ENCODE results near the gene SPTBN4. TPM values are rescaled to one million over a fixed set of nuclear protein-coding genes. Genes with fewer than 3 reads are reported as not detected.
"Not testable (repeated sequence)": the region's sequence is repeated elsewhere in the genome, so short reads cannot be mapped to it uniquely, and the experiment has no call there.

SPTBN4 gene
- total RNA-seq, 4 donors from 2014 or later, result 0.18 to 6.6 (median 2.0) TPM

DNA sequence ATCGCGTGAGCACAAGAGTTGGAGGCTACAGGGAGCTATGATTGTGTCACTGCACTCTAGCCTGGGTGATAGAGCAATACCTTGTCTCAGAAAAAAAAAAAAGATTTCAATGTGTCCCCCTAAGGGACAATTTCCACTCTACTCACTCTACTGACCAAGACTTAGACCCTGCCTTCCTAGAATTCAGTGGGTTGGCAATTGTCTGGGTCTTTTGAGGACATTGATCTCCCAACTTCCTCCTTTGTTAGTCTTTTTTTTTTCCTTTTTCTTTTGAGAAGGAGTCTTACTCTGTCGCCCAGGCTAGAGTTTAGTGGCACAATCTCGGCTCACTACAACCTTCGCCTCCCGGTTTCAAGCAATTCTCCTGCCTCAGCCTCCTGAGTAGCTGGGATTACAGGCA is 2.2 kb downstream of the SPTBN4 start:
- no peaks in the 10 kb centered on the region for H3K27me3 ChIP-seq
- no peaks in the 10 kb centered on the region for H3K36me3 ChIP-seq
- TF ChIP-seq, protein P1, sequence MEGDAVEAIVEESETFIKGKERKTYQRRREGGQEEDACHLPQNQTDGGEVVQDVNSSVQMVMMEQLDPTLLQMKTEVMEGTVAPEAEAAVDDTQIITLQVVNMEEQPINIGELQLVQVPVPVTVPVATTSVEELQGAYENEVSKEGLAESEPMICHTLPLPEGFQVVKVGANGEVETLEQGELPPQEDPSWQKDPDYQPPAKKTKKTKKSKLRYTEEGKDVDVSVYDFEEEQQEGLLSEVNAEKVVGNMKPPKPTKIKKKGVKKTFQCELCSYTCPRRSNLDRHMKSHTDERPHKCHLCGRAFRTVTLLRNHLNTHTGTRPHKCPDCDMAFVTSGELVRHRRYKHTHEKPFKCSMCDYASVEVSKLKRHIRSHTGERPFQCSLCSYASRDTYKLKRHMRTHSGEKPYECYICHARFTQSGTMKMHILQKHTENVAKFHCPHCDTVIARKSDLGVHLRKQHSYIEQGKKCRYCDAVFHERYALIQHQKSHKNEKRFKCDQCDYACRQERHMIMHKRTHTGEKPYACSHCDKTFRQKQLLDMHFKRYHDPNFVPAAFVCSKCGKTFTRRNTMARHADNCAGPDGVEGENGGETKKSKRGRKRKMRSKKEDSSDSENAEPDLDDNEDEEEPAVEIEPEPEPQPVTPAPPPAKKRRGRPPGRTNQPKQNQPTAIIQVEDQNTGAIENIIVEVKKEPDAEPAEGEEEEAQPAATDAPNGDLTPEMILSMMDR (IDR thresholded peaks at IDR 0.05), result no peak
- no peak for TF ChIP-seq POLR2A (IDR thresholded peaks at IDR 0.05)
- no peaks in the 10 kb centered on the region for H3K9me3 ChIP-seq
- no peak for DNase-seq
- peaks cover 4 to 27% (median 14%) of the 10 kb centered on the region in 4 donors for H3K4me1 ChIP-seq
- no peak overlapping the region for H3K27ac ChIP-seq
- no peak overlapping the region for H3K4me3 ChIP-seq

DNA sequence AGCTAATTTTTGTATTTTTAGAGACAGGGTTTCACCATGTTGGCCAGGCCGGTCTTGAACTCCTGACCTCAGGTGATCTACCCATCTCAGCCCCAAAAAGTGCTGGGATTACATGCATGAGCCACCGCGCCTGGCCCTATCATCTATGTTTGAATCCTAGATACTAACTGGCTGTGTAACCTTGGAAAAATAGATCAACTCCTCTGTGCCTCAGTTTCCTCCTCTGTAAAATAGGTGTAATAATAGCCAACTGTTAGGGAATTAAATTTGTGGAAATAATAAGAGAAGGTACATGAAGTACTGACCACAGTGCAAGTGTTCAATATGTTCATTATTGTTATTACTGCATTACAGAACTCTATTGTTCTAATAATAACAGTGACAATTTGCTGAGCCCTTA is 4.3 kb downstream of the SPTBN4 start:
- no peak for DNase-seq
- Histone ChIP-seq H3K9me3 (no peaks in the 10 kb centered on the region), H3K27me3 (no peaks in the 10 kb centered on the region), H3K4me1 (peaks cover 4 to 14% (median 9%) of the 10 kb centered on the region in 4 donors), H3K27ac (no peak overlapping the region), H3K4me3 (no peak overlapping the region), H3K36me3 (no peaks in the 10 kb centered on the region)
- TF ChIP-seq, protein P1 (IDR thresholded peaks at IDR 0.05), result no peak
- TF ChIP-seq POLR2A (IDR thresholded peaks at IDR 0.05), result no peak

DNA sequence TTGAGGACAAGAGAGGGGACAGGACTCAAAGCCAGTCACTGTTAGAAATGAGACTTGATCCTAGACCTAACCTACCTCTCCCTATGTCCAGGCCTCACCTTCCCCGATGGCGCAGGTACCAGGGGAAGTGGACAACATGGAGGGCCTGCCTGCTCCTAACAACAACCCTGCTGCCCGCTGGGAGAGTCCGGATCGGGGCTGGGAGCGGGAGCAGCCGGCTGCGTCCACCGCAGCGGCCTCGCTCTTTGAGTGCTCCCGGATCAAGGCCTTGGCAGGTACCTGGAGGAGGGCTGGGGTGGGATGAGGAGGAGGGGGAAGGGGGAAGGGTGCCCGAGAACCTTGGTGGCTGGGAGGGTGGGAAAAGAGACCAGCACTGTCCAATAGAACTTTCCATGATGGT is 5.7 kb downstream of the SPTBN4 start:
- no peak for TF ChIP-seq POLR2A (IDR thresholded peaks at IDR 0.05)
- TF ChIP-seq, protein P1 (IDR thresholded peaks at IDR 0.05), result no peak
- Histone ChIP-seq H3K9me3 (no peaks in the 10 kb centered on the region), H3K4me3 (no peak overlapping the region), H3K4me1 (peaks cover 0 to 2% (median under 1%) of the 10 kb centered on the region in 4 donors), H3K36me3 (no peaks in the 10 kb centered on the region), H3K27me3 (no peaks in the 10 kb centered on the region), H3K27ac (no peak overlapping the region)
- DNase-seq, result no peak

DNA sequence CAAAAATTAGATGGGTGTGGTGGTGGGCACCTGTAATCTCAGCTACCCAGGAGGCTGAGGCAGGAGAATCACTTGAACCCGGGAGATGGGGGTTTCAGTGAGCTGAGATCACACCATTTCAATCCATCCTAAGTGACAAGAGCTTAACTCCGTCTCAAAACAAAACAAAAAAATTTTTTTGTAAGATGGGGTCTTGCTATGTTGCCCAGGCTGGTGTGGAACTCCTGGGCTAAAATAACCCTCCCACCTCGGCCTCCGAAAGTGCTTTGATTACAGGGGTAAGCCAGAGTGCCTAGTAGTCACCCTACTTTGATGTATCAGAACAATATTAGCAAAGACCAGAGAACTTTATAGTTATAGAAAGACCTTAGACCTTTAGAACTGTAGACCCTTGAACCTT is 7.9 kb downstream of the SPTBN4 start:
- H3K4me3 ChIP-seq, result no peak overlapping the region
- no peak overlapping the region for H3K27ac ChIP-seq
- no peaks in the 10 kb centered on the region for H3K9me3 ChIP-seq
- DNase-seq, result no peak
- TF ChIP-seq POLR2A (IDR thresholded peaks at IDR 0.05), result no peak
- TF ChIP-seq, protein P1 (IDR thresholded peaks at IDR 0.05), result no peak
- no peaks in the 10 kb centered on the region for H3K36me3 ChIP-seq
- no peaks in the 10 kb centered on the region for H3K27me3 ChIP-seq
- H3K4me1 ChIP-seq, result no peaks in the 10 kb centered on the region

DNA sequence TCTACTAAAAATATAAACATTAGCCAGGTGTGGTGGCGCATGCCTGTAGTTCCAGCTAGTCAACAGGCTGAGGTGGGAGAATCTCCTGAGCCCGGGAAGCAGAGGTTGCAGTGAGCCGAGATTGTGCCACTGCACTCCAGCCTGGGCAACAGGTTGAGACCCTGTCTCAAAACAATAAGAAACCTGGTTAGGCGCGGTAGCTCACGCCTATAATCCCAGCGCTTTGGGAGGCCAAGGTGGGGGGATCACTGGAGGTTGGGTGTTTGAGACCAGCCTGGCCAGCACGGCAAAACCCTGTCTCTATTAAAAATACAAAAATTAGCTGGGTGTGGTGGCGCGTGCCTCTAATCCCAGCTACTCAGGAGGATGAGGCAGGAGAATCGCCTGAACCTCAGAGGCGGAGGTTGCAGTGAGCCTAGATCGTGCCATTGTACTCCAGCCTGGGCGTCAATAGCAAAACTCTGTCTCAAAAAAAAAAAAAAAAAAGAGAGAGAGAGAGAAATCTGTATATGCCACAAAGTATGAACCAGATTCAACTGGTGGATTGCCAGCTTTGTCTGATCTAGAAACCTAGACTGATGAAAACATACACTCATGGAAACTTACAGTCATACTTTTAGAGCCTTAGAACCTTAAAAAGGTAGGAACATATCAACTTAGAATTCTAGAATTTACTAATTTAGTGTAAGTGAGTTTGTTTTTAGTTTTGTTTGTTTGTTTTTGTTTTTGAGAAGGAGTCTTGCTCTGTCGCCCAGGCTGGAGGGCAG is 9.3 kb downstream of the SPTBN4 start:
- H3K9me3 ChIP-seq, DNase-seq, H3K4me1 ChIP-seq, H3K27ac ChIP-seq, H3K4me3 ChIP-seq, H3K36me3 ChIP-seq, H3K27me3 ChIP-seq: not testable (repeated sequence)

DNA sequence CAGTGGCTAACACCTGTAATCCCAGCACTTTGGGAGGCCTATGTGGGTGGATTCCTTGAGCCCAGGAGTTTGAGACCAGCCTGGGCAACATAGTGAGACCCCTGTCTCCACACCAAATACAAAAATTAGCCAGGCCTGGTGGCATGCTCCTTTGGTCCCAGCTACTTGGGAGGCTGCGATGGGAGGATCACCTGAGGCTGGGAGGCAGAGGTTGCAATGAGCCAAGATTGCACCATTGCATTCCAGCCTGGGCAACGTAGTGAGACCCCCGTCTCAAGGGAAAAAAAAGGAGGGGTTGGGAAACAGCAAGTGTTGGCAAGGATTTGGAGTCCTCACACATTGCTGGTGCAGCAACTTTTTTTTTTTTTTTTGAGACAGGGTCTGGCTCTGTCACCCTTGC is 19.2 kb downstream of the SPTBN4 start:
- peaks cover 0 to 4% (median 0%) of the 10 kb centered on the region in 4 donors for H3K4me1 ChIP-seq
- DNase-seq, result no peak
- H3K36me3 ChIP-seq, result no peaks in the 10 kb centered on the region
- H3K27ac ChIP-seq, result no peak overlapping the region
- no peaks in the 10 kb centered on the region for H3K27me3 ChIP-seq
- TF ChIP-seq, protein P1 (IDR thresholded peaks at IDR 0.05), result no peak
- TF ChIP-seq POLR2A (IDR thresholded peaks at IDR 0.05), result no peak
- H3K9me3 ChIP-seq, result no peaks in the 10 kb centered on the region
- H3K4me3 ChIP-seq, result no peak overlapping the region

All from Peyer's patch (tissue), 4 donors.